Skeletal muscle cell (primary cell): Measurements from ENCODE around the gene PRKCZ.

Experiments used
- DNase-seq: peaks from one replicate; pipeline ENCODE4 v3.0.0-alpha.2; 2010; ENCODE audit warnings: low read depth
- H3K4me3 ChIP-seq: 2 replicates; pipeline ENCODE4 v1.5.1; 2011; ENCODE audit warnings: low read depth, mild to moderate bottlenecking, control low read depth, low read length, moderate library complexity

The PRKCZ gene

DNA sequence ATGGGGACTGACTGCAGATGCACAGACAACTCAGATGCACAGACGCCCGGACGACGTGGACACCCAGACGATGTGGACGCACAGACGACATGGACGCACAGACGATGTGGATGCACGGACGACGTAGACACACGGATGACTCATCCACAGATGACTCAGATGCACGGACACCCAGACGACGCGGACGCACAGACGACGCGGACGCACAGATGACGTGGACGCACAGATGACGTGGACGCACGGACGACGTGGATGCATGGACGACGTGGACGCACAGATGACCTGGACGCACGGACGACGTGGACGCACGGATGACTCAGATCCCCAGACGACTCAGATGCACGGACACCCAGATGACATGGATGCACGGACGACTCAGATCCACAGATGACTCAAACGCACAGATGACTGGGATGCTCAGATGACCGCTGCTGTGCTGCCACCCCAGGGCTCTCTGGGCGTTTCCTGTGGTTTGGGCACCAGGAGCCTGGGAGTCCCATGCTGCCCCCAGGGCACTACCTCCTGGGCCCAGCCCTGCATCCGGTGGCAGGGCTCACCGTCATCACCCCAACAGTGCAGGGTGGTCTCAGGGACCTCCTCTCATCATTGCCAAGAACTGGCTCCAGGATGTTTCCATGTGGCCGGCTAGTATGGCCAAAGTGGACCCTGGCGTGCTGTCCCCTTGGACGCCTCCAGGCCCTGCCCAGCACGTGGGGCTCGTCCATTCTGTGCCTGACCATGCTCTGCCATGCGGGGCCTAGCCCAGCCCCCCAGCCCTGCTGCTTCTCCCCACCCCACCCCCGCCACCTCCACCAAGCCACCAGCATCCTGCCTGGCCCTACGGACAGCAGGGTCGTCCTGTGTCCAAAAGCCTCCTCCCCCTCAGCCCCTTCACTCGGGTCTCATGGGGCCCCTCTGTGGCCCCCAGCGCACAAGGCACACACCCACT lies 130.4 kb downstream of the PRKCZ start:
- DNase-seq = no peak

DNA sequence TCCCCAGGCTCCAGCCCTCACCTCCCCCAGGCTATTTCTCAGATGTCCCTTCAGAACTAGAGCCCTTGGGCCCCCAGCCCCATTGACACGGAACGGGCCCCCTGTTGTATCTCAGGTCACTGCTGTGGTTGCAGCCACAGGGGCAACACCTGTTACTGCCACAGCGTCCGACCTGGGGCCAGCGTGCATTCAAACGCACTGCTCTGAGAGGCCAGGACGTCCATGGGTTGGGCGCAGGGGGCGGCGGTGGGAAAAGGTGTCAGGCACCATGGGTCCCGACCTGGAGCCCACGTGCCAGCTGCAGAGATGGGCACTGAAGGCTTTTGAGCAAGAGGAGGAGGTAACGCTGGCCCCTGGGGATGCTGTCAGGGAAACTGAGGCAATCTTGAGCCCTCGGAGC lies 131.1 kb downstream of the PRKCZ start:
- DNase-seq = no peak
- no peak overlapping the region for H3K4me3 ChIP-seq

More for the DNA sequence above, 130.4 kb downstream of the PRKCZ start:
- H3K4me3 ChIP-seq = no peak overlapping the region

DNA sequence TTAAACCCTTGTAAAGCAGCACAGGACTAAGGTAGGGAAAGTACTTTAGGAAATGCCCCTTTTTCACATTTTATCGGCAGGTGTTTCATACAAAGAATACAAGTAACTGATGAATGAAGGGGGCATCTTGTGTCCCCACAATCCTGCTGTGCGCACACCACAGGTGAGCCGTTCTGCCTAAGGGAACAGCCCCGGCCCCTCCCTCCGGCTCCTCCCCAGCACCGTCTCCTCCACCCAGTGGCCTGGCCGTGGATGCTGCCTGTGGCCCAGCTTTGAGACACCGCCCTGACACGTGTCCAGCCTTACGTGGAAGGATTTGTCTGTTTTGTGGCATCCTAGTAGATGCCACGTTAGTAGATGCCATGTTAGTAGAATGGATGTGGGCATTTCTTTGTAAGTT lies 131.5 kb downstream of the PRKCZ start:
- H3K4me3 ChIP-seq = no peak overlapping the region
- DNase-seq = no peak

DNA sequence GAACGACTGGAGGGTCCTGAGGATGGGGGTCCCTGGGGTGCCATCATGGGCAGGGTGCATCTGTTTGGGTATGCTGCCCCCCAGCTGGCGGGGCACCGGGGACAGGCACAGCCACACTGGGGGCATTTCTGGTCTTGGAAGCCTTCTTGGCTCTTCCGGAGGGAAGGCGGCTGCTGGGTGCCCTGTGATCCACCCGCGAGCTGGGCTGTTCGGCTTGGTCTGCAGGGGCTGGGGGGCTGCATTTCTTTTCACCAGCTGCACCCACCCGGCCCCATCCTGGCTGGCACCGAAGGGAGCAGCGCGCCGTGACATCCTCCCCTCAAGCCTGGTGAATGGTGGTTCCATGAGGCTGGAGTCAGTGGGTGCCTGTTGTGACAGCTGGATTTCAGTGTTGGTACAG lies 132.2 kb downstream of the PRKCZ start:
- H3K4me3 ChIP-seq = no peak overlapping the region
- no peak for DNase-seq

DNA sequence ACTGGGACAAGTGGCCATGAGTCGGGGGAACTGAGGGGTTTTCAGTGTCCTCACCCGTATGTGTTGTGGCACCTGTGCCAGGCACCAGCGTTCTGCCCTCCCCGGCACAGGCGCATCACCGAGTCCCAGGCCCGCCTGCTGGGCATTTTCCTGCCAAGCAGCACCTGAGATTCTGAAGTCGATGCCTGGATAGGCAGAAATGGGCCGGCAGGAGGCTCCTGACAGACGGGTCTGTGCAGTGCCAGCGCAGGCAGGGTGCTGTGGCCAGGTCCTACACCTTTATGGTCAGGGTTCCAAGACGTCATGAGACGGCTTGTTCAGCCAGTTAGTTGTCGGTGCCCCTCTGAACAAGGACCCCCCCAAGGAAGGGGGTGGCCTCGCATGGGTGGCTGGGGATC lies 133.7 kb downstream of the PRKCZ start:
- no peak overlapping the region for H3K4me3 ChIP-seq
- no peak for DNase-seq

DNA sequence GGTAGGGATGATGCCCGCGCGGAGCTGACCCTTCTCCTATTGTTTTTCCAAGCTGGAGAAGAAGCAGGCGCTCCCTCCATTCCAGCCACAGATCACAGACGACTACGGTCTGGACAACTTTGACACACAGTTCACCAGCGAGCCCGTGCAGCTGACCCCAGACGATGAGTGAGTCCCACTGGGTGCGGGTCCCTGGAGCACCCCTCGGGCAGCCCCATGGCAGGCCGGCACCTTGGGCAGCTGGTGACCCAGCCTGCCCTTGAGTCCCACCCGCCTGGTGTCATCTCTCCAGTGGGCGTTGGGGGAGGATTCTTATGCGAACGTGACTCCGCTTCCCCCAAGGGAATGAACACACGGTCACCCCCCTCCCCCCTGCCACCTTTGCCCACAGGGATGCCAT lies 134.3 kb downstream of the PRKCZ start:
- DNase-seq = no peak
- H3K4me3 ChIP-seq = no peak overlapping the region

DNA sequence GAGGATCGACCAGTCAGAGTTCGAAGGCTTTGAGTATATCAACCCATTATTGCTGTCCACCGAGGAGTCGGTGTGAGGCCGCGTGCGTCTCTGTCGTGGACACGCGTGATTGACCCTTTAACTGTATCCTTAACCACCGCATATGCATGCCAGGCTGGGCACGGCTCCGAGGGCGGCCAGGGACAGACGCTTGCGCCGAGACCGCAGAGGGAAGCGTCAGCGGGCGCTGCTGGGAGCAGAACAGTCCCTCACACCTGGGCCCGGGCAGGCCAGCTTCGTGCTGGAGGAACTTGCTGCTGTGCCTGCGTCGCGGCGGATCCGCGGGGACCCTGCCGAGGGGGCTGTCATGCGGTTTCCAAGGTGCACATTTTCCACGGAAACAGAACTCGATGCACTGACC lies 134.7 kb downstream of the PRKCZ start:
- no peak for DNase-seq
- no peak overlapping the region for H3K4me3 ChIP-seq

DNA sequence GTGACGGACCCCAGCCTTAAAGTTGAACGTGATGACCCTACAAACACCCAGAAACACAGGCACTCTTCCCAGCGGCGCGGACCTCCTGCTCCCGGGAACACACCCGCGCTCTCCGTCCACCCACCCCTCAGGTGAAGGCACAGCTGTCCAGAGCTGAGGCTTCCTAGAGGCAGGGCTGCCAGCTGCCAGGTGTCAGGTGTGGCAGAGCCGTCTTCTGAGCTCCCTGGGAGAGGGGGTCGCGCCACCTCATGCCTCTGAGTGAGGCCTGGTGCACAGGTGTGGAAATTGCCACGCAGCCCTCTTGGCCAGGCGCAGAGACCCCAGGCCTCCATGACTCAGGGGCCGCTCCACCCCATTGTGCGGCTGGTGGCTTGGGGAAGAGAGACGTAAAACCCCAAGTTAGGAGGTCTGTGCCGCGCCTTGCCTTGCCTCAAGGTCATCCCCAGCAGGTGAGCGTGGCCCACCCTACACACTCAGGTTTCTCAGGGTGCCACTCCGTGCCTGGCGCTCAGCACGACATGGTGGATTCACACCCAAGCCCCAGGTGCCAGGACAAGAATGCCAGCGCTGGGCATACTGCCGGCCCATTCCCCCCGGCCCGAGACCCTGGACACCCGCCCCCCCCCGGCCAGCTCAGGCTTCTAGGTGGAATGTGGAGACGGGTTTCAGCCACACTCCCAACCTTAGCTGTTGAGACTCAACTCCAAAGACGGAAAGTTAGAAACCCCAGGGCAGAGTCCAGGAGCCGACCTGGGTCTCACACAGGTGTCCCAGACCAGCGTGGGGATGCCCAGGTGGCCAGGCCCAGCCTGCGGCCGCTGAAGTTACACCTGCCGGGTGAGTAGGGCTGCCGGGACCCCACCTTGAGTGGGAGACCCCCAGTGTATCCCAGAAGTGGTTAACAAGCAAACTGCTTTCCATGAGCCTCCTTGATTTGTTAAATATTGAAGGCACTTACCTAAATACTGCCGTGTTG lies 136.0 kb downstream of the PRKCZ start:
- DNase-seq = no peak
- no peak overlapping the region for H3K4me3 ChIP-seq

DNA sequence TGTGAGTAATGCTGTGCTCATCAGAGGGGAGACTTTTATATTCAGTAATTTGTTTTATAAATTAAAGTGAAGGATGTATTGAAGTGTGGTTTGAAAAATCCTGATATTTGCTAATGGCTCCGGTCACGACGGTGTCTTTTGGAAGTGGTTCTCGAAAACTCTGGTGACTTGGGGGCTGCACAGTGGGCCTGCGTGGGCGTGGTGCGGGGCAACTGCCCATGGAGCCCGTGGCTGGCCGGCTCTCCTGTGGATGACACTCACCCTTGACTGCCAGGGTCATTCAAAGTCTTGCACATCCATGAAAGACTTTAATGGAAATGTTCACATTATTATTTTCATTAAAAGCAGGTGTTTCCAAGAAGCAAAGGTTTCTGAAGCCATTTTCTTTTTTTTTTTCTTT lies 136.7 kb downstream of the PRKCZ start:
- no peak for DNase-seq
- H3K4me3 ChIP-seq = no peak overlapping the region

DNA sequence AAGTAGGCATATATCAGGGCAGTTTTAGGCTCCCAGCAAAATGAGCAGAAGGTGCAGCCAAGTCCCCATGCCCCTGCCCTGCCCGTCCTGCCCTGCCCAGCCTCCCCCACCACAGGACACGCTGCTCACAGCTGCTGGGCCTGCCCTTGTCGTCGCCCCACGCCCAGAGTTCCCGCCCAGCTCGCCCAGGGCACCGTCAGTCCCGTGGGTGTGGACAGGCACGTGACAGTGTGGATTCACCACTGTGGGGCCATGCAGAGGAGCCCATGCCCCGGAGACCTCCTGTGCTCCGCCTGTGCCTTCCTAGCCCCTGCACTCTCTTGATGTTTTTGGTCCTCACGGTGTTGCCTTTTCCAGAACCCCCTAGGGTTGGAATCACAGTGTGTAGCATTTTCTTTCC lies 137.4 kb downstream of the PRKCZ start:
- no peak overlapping the region for H3K4me3 ChIP-seq
- DNase-seq = no peak

DNA sequence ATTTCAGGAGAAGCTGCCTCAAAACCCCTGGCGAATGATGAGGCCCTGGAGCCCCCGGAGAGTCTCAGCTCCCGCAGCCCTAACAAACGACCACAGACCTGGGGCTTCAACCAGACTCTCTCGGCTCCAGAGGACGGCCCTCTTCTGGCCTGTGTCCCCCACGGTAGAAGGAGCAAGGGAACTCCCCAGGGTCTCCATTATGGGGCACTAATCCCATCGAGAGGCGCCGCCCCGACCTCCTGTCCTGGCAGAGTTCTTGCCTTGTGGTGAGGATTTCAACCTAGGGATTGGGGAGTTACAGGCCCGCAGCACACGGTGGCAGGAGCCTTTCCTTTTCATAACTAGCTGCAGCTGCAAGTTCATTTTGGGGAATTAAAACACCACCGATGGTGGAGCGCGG lies 138.1 kb downstream of the PRKCZ start:
- no peak for DNase-seq
- H3K4me3 ChIP-seq = no peak overlapping the region

DNA sequence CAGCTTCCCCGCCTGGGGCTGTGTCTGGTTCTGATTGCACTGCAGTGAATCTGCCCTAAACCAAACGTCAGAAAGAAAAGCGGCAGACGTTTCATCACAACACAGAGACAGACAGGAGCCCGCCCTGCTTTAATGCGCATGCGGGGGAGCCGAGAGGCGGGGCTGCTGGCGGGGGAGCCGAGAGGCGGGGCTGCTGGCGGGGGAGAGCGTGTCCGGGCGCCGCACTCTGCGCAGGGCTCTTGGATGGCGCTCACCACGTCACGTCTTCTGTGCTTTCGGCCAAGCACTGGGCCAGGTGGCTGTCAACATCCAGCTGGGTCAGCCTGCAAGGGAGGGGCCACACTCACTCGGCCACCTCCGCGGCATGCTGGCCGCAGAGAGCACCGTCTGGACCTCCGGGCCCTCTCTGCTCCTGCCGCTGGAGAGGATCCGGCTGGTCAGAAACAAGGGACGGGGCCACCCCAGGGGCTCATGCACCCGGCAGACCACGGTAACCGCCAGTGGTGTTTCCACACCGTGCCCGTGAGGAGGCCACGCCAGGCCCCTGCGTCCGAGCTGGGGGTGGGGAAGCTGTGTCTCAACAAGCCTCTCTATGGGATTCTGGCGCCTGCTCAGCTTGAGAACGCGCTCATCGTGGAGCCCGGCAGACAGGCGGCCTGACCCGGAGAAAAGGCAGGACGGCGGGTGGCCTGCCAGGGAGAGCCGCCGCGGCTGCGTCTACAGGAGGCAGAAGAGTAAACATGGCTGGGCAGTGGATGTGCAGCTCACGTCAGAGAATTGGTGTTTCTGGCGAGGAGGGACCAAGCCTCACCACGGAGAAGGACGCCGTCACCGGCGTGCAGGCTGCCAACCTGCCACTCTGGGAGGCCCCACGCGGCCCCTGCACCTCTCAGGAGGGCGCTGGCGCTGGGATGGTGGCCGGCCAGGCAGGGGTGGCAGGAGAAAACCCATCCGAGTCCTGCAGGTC lies 139.5 kb downstream of the PRKCZ start:
- peak overlapping the region; percentile 50 for H3K4me3 ChIP-seq
- peak; percentile 90 for DNase-seq

DNA sequence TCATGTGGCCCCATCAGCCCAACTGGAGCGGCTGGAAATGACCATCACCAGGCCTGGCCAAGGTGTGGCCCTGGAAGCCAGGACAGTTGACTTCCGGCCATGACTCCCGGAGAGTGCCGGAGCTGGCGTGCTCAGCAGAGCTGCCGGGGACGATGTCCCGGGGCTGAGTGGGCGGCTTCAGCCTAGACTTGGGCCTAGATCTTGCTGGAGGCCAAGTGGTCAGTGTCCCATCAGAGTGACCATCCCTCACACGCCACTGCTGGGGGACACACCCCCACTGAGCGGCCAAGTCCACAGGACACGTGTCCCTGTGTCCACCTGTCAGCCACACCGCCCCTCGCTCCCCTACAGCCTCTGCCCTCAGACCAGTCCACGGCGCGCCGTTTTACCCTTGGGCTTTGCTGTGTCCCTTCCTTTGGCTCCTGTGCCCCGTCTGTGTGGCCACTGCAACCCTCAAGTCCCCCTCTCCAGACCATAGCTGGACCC lies 140.3 kb downstream of the PRKCZ start:
- no peak for DNase-seq
- peak overlapping the region; percentile 50 for H3K4me3 ChIP-seq

DNA sequence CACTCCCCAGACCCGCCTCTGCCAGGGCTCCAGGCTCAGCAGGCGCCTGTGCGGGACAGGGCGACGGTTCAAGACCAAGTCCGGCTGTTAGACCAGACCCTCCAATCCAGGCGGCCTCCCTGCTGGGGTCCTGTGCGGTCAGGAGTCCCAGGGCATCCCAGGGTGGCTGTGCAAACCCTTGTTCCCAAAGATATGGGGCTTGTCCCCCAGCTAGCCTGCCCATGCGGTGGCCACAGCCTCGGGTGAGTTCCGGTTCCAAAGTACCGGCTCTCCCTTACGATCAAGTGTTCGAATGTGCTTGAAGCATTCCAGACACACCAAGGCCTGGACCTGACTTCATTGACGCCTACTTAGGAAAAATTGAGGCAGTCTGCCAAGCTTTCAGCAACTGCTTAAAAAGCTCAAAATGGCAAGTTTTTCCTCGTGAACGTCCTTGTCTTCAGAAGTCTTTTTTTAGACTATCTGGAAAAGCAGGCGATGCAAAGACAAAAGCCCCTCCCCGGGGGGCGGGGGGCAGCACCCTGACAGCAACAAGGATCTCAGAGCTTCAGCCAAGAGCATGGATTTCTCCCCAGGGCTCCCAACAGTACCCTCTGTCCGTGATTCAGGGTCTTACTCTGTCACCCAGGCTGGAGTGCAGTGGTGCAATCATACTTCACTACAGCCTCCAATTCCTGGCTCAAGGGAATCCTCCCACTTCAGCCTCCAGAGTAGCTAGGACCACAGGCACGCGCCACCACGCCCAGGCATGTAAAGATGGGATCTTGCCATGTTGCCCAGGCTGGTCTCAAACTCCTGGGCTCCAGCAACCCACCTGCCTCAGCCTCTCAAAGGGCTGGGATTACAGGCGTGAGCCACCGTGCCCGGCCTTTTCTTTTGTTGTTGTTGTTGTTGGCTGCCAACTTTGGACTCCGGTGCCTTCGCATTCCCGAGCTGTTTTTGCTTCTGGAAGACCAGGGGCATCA lies 142.1 kb downstream of the PRKCZ start:
- H3K4me3 ChIP-seq = peak overlapping the region; percentile 2
- no peak for DNase-seq

DNA sequence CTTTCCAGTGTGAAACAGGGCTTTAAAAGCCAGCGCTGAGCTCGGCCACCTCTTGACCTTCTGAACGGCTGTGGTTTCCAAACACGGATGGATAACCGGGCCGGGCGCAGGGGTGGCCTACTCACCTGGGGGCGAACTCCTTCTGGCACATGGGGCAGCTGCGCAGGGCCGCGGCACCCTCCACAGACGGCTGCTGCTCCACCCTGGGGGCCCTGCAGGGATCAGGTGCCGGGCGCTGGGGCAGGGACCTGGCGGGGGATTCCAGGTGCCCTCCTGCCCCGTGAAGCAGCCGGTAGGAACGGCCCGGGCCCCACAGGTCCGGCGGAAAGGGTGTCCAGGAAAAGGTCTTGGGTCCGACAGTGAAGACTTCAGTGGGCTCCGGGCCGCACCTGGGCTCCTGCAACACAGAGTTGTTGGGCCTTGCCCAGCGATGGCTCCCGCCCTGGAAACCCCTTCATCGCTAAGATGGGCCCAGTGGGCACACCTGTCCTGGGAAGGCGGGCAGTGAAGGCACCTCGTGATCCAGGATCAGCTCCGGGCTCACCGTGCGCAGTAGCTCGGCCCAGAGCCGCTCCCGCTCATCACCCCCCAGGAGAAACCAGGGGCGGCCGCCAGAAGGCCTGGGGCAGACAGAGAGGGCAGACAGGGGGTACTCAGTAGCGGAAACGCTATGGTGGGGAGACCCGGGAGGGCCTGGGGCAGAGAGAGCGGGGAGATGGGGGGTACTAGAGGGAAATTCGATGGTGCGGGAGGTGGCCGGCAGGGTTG lies 143.5 kb downstream of the PRKCZ start:
- H3K4me3 ChIP-seq = peak overlapping the region; percentile 61
- DNase-seq = no peak

DNA sequence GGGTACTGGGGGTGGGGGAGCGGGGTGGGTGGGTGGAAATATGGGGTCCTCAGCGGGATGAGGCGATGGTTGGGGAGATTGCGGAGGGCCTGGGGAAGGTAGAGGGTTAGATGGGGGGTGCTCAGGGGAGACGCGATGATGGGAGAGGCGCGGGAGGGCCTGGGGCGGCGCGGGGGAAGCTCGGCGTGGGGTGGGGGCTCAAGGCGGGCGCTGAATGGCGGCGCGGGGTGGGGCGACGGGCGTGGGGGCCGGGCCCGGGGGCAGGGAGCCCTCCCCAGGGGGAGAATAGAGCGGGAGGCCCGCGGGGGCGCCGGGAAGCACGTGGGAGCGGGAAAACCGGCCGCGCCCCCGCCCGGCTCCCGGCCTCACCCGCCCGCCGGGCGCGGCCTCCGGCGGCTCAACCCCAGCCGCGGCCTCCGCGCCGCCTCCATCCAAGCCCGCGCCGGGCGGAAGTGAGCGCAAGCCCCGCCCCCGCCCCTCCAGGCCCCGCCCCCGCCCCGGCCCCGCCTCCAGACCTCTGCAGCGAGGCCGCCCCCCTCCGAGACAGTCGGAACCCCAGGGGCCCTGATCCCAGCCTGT lies 144.2 kb downstream of the PRKCZ start, which contains the start of gene FAAP20:
FAAP20 (minus strand) TSS at position 454 of the 579 bp plus-strand sequence; CDS start at position 431, 23 bp downstream.
- DNase-seq = no peak
- peak within 1 kb of the TSS; percentile 61 for H3K4me3 ChIP-seq
